Activated CD4-positive, alpha-beta T cell treated with anti-CD3 and anti-CD28 coated beads for 24 hours (primary cell): ENCODE measurements around the gene SPRR2G.
"Not testable (repeated sequence)": the region's sequence is repeated elsewhere in the genome, so short reads cannot be mapped to it uniquely, and the experiment has no call there.

ENCODE experiments used
- DNase-seq, 2 donors: peaks; one replicate each; pipeline ENCODE4 v3.0.0-alpha.2; 2020; ENCODE audit warnings: low read depth in 2 of 2

Gene SPRR2G

GRCh38 chr1:153150846-153151245, at the start of gene SPRR2G:
Gene SPRR2G, minus strand, starts transcription at chr1:153150890. Its CDS starts 780 bp downstream, at chr1:153150110.
- DNase-seq: no peak

- DNase-seq: no peak
Measured at GRCh38 chr1:153195216-153195615, 44.5 kb upstream of the SPRR2G start.

GRCh38 chr1:153194331-153195050, 43.8 kb upstream of the SPRR2G start:
- DNase-seq: no peak

- no peak for DNase-seq
Measured at GRCh38 chr1:153192697-153193096, 42.0 kb upstream of the SPRR2G start.

GRCh38 chr1:153190373-153190772, 39.7 kb upstream of the SPRR2G start:
- DNase-seq: no peak

GRCh38 chr1:153188301-153188700, 37.6 kb upstream of the SPRR2G start:
- not testable (repeated sequence) for DNase-seq

GRCh38 chr1:153180556-153180955, 29.9 kb upstream of the SPRR2G start:
- DNase-seq: no peak

- no peak for DNase-seq
Measured at GRCh38 chr1:153178922-153179321, 28.2 kb upstream of the SPRR2G start.

GRCh38 chr1:153174624-153175023, 23.9 kb upstream of the SPRR2G start:
- DNase-seq: no peak

GRCh38 chr1:153168686-153169085, 18.0 kb upstream of the SPRR2G start:
- DNase-seq: no peak

GRCh38 chr1:153155541-153155940, 4.9 kb upstream of the SPRR2G start:
- DNase-seq: no peak

GRCh38 chr1:153152481-153152880, 1.8 kb upstream of the SPRR2G start:
- no peak for DNase-seq

GRCh38 chr1:153141377-153141776, 9.3 kb downstream of the SPRR2G start:
- no peak for DNase-seq

- DNase-seq: no peak
Measured at GRCh38 chr1:153140484-153140883, 10.2 kb downstream of the SPRR2G start.

- DNase-seq: no peak
Measured at GRCh38 chr1:153133743-153134142, 16.9 kb downstream of the SPRR2G start.

- no peak for DNase-seq
Measured at GRCh38 chr1:153133267-153133666, 17.4 kb downstream of the SPRR2G start.

GRCh38 chr1:153128688-153129087, 22.0 kb downstream of the SPRR2G start:
- DNase-seq: not testable (repeated sequence)

- no peak for DNase-seq
Measured at GRCh38 chr1:153127296-153127695, 23.4 kb downstream of the SPRR2G start.

GRCh38 chr1:153125536-153125935, 25.2 kb downstream of the SPRR2G start:
- DNase-seq: no peak

- not testable (repeated sequence) for DNase-seq
Measured at GRCh38 chr1:153123793-153124192, 26.9 kb downstream of the SPRR2G start.

- DNase-seq: no peak
Measured at GRCh38 chr1:153122831-153123421, 27.8 kb downstream of the SPRR2G start.

- no peak for DNase-seq
Measured at GRCh38 chr1:153120945-153121344, 29.7 kb downstream of the SPRR2G start.

GRCh38 chr1:153119491-153119971, 31.2 kb downstream of the SPRR2G start:
- DNase-seq: no peak
